Activated CD4-positive, alpha-beta T cell treated with anti-CD3 and anti-CD28 coated beads, Interleukin-2, amount 10 ng/mL, durations not matched to agents 24 days and 14 days (primary cell): ENCODE data around the gene GRN. TPM values are rescaled to one million over a fixed set of nuclear protein-coding genes. Genes with fewer than 3 reads are reported as not detected.

Experiments
- DNase-seq: peaks from one replicate; pipeline ENCODE4 v3.0.0; 2022
- H3K27ac Mint-ChIP-seq: one replicate; pipeline ENCODE4 v1.8.0; 2022; ENCODE audit warnings: mild to moderate bottlenecking, mixed read lengths
- H3K27me3 Mint-ChIP-seq: one replicate; pipeline ENCODE4 v1.8.0; 2022; ENCODE audit warnings: mixed read lengths
- H3K36me3 Mint-ChIP-seq: one replicate; pipeline ENCODE4 v1.8.0; 2022; ENCODE audit warnings: low read depth, mild to moderate bottlenecking, mixed read lengths
- H3K4me1 Mint-ChIP-seq: one replicate; pipeline ENCODE4 v1.8.0; 2021; ENCODE audit warnings: mixed read lengths
- H3K4me3 Mint-ChIP-seq: one replicate; pipeline ENCODE4 v1.8.0; 2022; ENCODE audit warnings: mild to moderate bottlenecking, moderate library complexity, mixed read lengths
- H3K9me3 Mint-ChIP-seq: one replicate; pipeline ENCODE4 v1.8.0; 2021; ENCODE audit warnings: mixed read lengths
- intact Hi-C: fragments of 100-400 bp; cut with micrococcal nuclease; formaldehyde crosslinking; loops from one replicate; pipeline ENCODE4 v1.15.1; 2023
- total RNA-seq: library from RNA; stranded (reverse); gene quantifications from 2 replicates; pipeline ENCODE4 v1.2.3, GENCODE V29; 2022

Gene GRN
- total RNA-seq, 1 donor from 2014 or later, result 34.6 TPM

DNA sequence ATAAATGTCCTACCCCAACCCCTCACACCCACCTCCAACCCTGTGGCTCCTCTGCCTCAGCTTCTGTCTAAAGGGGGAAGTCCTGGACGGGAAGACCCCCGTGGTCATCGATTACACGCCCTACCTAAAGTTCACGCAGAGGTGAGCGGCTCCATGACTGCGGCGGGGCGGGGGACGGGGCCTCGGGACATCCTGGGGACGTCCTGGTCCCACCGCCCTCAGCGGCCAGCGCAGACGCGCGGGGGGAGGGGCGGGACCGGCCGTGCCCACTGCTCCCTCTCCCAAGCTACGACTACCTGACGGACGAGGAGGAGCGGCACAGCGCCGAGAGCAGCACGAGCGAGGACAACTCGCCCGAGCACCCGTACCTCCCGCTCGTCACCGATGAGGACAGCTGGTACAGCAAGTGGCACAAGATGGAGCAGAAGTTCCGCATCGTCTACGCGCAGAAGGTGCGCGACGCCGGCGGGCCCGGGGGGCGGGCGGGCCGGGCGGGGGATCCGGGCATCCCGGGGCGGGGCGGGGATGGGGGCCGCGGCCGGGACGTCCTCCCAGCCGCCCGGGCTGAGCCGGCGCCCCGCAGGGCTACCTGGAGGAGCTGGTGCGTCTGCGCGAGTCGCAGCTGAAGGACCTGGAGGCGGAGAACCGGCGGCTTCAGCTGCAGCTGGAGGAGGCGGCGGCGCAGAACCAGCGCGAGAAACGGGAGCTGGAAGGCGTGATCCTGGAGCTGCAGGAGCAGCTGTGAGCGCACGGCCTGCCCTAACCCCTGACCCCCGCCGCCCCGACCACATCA is 30.0 kb upstream of the GRN start:
- H3K4me3 Mint-ChIP-seq, result peak overlapping the region; percentile 81
- H3K27ac Mint-ChIP-seq, result no peak overlapping the region
- peaks cover 10% of the 10 kb centered on the region for H3K4me1 Mint-ChIP-seq
- DNase-seq, result peak; percentile 85
- no peaks in the 10 kb centered on the region for H3K9me3 Mint-ChIP-seq
- intact Hi-C loops, result no loop called here
- H3K27me3 Mint-ChIP-seq, result peaks cover 43% of the 10 kb centered on the region
- H3K36me3 Mint-ChIP-seq, result peaks cover 14% of the 10 kb centered on the region

DNA sequence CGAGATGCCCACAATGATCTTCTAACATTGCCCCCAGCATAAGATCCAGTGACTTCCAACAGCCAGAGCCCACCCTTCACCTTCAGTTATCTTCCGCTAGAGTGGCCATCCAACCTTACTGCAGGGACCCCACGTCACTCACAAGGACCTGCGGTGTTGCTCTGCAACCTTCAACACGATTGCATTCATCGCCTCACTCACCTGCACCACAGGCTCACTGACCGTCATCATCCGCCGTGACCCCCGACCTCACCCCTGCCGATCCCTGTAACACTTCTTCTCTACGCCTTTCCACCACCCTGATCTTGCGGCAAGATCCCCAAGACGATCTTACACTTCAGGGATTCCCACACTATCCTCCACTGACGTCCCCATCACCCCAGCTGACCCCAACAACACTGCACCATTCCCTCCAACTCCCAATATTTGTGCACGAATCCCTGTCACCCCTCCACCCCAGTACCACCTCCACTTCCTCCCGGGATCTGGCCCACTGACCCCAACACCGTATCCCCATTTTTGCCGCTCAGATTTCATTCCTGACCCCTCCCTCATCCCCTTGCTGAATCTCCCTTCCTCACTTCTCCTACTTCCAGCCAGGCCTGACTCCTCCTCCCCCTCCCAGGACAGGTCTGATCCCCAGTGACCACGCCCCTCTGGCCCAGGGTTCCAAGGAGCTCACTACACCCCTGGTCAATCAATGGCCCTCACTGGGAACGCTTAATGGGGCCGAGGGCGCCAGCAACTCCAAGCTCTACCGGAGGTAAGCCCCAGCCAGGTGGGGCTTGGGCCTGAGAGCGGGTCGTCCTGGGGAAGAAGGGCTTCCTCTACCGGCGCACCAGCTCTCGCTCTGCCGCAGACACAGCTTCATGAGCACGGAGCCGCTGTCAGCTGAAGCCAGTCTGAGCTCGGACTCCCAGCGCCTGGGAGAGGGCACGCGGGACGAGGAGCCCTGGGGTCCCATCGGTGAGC is 29.1 kb upstream of the GRN start:
- Mint-ChIP-seq H3K9me3 (no peaks in the 10 kb centered on the region), H3K27me3 (peaks cover 41% of the 10 kb centered on the region), H3K4me1 (peaks cover 10% of the 10 kb centered on the region), H3K27ac (no peak overlapping the region), H3K4me3 (peak overlapping the region; percentile 81), H3K36me3 (peaks cover 15% of the 10 kb centered on the region)
- peak; percentile 62 for DNase-seq
- intact Hi-C loops, result no loop called here

DNA sequence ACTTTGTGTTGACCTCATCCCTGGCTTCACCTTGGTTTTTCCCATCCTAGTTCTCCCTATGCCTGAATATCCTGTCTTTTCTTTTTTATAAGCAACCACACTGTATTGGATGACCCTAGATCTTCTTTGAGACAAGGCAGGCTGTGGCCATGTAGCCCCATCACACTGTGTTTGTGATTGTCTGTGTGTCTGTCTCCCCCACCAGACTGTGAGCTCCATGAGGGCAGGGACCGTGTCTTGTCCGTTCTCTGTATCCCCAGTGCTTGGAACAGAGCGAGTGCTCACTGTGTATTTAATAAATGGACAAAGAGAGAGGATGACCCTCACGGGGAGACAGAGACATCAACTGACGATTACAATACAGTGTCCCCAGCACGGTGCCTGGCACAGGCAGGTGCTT is 27.6 kb upstream of the GRN start:
- Mint-ChIP-seq H3K4me3 (no peak overlapping the region), H3K4me1 (peaks cover 10% of the 10 kb centered on the region), H3K36me3 (peaks cover 25% of the 10 kb centered on the region), H3K27me3 (peaks cover 37% of the 10 kb centered on the region), H3K27ac (no peak overlapping the region), H3K9me3 (no peaks in the 10 kb centered on the region)
- intact Hi-C loops, result no loop called here
- no peak for DNase-seq

DNA sequence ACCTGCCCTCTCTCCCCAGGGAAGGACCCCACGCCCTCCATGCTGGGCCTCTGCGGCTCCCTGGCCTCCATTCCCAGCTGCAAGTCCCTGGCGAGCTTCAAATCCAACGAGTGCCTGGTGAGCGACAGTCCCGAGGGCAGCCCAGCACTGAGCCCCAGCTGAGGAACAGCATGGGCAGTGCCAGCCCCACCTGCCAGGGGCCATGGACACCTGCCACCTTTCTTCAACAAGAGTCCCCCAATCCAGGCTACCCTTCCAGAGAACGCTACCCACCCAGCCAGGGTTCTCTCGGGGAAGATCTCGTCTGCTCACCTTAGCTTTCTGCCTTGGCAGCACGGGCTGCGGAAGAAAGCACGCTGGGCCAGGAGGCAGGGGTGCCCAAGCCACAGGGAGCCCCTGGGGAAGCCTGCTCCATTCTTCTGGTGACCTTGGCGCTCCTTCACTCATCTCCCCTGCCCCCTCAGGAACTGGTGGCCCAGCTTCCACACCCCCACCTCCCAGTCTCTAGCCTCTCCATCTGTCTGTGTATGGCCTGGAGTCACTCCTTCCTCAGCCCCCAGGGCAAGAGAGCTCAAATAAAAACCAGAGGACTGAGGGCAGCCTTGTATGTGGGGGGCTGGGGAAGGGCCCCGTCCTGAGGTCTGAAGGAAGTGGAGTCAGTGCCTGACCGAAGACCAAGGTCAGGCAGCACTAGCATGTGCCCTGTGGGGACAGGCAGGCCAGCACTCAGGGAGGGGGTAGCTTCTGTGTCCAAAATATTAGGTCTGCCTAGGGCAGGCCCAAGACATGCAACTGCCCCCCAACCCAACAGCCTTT is 26.8 kb upstream of the GRN start:
- Mint-ChIP-seq H3K9me3 (no peaks in the 10 kb centered on the region), H3K4me3 (no peak overlapping the region), H3K4me1 (peaks cover 13% of the 10 kb centered on the region), H3K27me3 (peaks cover 33% of the 10 kb centered on the region), H3K27ac (no peak overlapping the region), H3K36me3 (peaks cover 25% of the 10 kb centered on the region)
- DNase-seq, result no peak
- intact Hi-C loops, result no loop called here

DNA sequence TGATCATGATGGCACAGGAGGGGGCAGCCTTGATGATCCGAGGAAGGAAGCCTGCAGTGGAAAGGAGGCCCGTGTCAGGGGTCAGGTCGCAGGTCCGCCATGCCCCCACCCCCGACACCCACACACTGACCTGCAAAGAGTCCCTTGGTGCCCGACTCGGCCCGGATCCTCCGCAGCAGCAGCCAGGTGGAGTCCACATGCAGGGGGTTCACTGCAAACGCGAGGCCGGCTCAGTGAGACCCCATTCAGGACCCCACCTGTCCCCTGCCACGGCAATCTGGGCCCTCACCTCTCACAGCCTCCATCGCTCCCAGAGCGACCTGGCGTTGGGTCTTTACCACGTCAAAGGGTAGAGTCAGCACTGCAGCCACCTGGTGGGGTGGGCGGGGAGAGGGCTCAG is 25.0 kb upstream of the GRN start:
- Mint-ChIP-seq H3K27me3 (peaks cover 23% of the 10 kb centered on the region), H3K27ac (no peak overlapping the region), H3K9me3 (no peaks in the 10 kb centered on the region), H3K4me1 (peaks cover 17% of the 10 kb centered on the region), H3K36me3 (peaks cover 31% of the 10 kb centered on the region), H3K4me3 (no peak overlapping the region)
- no peak for DNase-seq
- intact Hi-C loops, result no loop called here

DNA sequence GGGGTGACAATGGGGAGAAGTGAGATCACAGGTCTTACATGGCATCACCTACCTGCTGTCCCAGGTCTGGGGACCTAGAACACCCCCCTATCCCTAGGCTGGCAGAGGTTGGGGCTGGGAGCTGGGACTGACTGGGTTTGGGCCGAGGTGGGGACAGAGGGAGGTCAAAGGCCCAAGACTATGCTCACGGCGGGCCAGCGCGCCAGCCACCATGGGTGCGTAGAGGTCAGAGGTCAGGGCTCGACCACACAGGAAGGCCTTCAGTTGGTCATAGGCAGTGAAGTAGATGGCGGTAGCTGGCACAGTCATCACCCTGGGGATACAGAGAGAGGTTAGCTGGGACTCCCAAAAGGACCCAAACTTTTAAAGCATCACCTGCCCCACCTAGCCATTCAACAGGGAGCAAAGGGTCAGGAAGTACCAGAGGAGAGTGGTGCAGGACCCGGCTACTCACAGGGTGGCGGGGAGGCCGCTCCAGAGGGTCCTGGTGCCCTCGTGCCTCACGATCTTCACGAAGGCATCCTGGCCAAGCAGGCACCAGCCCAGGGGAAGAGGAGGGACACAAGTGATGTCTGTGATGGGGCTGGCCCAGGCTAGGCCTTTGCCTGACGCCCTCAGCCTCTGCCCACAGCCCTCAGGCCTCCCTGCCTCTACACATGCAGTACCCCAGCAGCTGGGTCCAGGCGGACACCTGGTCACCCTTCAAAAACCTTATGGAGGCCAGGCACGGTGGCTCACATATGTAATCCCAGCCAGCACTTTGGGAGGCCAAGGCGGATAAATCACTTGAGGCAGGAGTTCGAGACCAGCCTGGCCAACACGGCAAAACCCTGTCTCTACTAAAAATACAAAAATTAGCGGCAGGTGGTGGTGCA is 23.6 kb upstream of the GRN start:
- intact Hi-C loops, result no loop called here
- DNase-seq, result no peak
- Mint-ChIP-seq H3K4me1 (peaks cover 14% of the 10 kb centered on the region), H3K27me3 (peaks cover 12% of the 10 kb centered on the region), H3K9me3 (no peaks in the 10 kb centered on the region), H3K27ac (no peak overlapping the region), H3K36me3 (peaks cover 34% of the 10 kb centered on the region), H3K4me3 (no peak overlapping the region)

DNA sequence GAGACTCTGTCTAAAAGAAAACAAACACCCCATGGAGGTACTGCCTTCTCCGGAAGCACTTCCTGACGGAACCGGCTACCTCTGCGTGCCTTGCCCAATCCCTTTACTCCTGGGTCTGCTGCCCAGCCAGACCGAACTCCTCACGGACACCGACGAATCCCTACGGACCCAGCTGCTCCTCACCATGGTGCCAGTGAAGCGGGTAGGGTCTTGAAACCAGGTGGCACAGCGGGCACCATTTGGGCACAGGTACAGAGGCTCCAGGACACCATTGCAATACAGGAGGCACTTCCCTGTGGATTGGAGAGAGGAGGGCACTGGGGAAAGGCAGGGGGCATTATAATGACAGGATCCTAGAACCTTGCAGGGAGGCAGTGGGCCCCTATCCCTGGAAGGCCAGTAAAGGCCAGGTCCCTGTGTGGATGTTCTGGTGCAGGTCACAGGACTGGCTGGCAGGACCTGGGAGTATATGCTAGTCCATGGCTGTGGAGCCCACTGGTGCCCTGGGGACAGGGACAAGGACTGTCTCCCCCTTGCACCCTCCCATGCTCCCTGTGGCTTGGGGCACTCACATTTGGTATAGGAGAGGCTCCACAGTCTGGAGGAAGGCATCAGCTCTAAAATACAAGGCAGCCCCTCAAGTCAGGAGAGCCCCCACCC is 22.7 kb upstream of the GRN start:
- peaks cover 33% of the 10 kb centered on the region for H3K36me3 Mint-ChIP-seq

DNA sequence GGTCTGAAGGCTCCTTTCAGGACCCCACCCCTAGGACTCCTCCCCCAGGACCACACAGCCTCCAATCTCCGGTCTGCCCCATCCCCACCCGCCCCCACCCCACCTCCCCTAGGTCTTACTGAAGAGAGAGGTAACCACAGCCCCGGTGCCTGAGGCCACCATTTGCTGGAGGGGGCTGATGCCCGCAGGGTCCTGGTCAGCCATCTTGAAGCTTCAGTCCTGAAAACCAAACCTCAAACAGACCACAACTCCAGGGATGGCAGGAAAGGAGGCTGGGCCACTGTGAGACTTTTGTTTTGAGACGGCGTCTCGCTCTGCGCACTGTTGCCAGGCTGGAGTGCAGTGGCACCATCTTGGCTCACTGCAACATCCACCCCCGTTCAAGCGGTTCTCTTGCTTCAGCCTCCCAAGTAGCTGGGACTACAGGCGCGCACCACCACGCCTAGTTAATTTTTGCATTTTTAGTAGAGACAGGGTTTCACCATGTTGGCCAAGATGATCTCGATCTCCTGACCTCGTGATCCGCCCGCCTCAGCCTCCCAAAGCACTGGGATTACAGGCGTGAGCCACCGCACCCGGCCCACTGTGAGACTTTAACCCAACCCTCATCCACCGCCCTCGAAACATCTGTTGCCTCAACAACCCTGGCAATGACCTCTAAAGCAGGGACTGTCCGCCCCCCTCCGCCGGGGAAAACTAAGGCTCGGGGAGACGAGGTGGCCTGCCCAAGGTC is 21.6 kb upstream of the GRN start:
- peaks cover 20% of the 10 kb centered on the region for H3K4me1 Mint-ChIP-seq
- no peaks in the 10 kb centered on the region for H3K27me3 Mint-ChIP-seq
- H3K4me3 Mint-ChIP-seq, result peak overlapping the region; percentile 94
- H3K36me3 Mint-ChIP-seq, result peaks cover 28% of the 10 kb centered on the region
- intact Hi-C loops, result loop anchor here (2.0 kb wide), 2 partner anchors 15 to 257 kb away; partner anchors contain the start of genes LSM12 and RUNDC3A
- peak overlapping the region; percentile 82 for H3K27ac Mint-ChIP-seq
- no peaks in the 10 kb centered on the region for H3K9me3 Mint-ChIP-seq
- DNase-seq, result no peak

More for the DNA sequence above, 22.7 kb upstream of the GRN start:
- Mint-ChIP-seq H3K9me3 (no peaks in the 10 kb centered on the region), H3K4me1 (peaks cover 16% of the 10 kb centered on the region), H3K27me3 (peaks cover 3% of the 10 kb centered on the region), H3K27ac (no peak overlapping the region), H3K4me3 (peak overlapping the region; percentile 52)
- no peak for DNase-seq
- intact Hi-C loops, result no loop called here

DNA sequence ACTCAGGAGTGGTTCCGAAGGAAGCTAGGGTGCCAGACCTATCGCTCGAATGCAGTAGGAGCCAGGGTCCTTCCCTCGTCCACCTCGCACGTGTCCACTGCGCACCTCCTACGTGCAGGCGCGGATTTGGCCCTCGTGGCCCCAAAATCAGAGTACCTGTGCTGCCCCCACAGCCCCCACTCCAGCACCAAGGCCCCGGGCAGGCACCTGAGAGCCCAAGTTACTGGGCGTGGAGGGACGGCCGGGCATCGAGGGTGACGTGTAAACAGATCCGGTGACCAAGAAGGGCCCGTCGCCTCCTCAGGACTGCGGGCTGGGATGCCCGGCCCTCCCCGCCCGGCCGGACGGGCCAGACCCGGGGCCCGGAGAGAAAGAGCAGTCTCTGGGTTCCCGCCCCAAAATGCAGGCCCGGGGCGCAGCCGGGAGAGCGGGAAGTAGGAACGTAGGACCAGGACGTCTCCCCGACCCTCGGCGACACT is 21.0 kb upstream of the GRN start:
- DNase-seq, result no peak
- peaks cover 25% of the 10 kb centered on the region for H3K36me3 Mint-ChIP-seq
- H3K9me3 Mint-ChIP-seq, result no peaks in the 10 kb centered on the region
- intact Hi-C loops, result loop anchor here (2.0 kb wide), 2 partner anchors 15 to 257 kb away; partner anchors contain the start of genes LSM12 and RUNDC3A
- peak overlapping the region; percentile 94 for H3K4me3 Mint-ChIP-seq
- H3K4me1 Mint-ChIP-seq, result peaks cover 20% of the 10 kb centered on the region
- H3K27me3 Mint-ChIP-seq, result no peaks in the 10 kb centered on the region
- H3K27ac Mint-ChIP-seq, result peak overlapping the region; percentile 82

DNA sequence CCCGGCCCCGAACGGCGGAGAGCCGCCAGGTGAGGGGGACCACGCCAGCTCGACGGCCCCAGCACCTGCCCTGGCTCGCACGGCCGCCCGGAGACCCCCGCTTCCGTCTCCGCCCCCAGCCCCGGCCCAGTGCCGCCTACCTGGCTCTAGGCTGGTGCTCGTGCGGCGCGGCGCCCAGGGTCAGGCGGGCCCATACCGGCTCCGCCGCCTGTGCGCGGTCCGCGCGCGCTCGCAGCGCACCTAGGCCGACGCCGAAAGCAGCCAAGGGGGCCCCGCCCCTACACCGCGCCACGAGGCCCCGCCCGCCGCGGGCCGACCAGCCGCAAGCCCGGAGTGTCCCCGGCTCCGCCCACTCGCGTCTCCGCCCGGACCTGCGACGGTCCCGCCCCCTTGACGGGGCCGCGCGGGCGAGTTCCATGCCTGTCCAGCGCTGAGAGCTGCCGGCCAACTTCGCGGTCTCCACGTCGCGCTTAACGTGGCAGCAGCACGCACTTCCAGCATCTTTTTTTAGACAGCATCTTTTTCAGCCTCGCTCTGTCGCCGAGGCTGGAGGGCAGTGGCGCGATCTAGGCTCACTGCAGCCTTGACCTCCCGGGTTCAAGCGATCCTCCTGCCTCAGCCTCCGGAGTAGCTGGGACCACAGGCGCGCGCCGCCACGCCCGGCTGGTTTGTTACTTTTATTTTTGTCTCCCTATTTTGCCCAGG is 20.4 kb upstream of the GRN start, which contains the start of gene SLC25A39:
Gene SLC25A39 (minus strand): TSS at position 253 of the 705 bp plus-strand sequence. CDS start 1,261 bp downstream, outside the sequence.
- peak; percentile 99 for DNase-seq
- Mint-ChIP-seq H3K36me3 (peaks cover 20% of the 10 kb centered on the region), H3K4me1 (peaks cover 20% of the 10 kb centered on the region), H3K27ac (peak within 1 kb of the TSS; percentile 96), H3K27me3 (no peaks in the 10 kb centered on the region), H3K9me3 (no peaks in the 10 kb centered on the region), H3K4me3 (peak within 1 kb of the TSS; percentile 94)
- intact Hi-C loops, result loop anchor here (1.0 to 5.0 kb wide), 4 partner anchors 16 to 258 kb away; partner anchors contain the start of genes HROB, LSM12 and RUNDC3A

DNA sequence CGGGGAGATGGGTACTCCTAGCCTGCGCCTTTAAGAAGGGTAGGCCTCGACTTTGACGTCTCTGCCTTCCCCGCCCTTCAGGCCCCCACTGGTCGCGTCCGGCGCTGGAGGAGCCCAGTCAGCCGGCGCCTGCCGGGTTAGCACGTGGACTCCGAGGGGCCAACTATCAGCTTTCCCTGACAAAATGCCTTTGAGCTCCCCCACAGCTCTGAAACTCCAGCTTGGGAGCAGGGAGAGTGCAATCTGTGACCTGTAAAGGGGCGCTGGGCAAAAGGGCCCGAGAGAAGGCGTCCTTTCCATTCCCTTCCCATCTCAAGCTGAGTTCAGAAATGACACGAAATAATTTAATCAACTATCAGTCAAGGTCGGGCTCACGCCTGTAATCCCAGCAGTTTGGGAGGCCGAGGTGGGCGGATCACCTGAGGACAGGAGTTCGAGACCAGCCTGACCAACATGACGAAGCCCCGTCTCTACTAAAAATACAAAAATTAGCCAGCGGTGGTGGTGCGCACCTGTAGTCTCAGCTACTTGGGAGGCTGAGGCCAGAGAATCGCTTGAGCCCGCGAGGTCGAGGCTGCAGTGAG is 18.1 kb upstream of the GRN start:
- peaks cover 12% of the 10 kb centered on the region for H3K36me3 Mint-ChIP-seq
- peak; percentile 98 for DNase-seq
- intact Hi-C loops, result loop anchor here (1.0 to 5.0 kb wide), 3 partner anchors 106 to 185 kb away; partner anchors contain the start of gene HROB
- H3K27ac Mint-ChIP-seq, result peak overlapping the region; percentile 89
- H3K27me3 Mint-ChIP-seq, result no peaks in the 10 kb centered on the region
- H3K9me3 Mint-ChIP-seq, result no peaks in the 10 kb centered on the region
- H3K4me3 Mint-ChIP-seq, result peak overlapping the region; percentile 94
- peaks cover 26% of the 10 kb centered on the region for H3K4me1 Mint-ChIP-seq
